HEK293 (cell line): ENCODE results near the gene UCHL1.

ENCODE experiments used
- CTCF ChIA-PET: fragments of 350-600 bp; formaldehyde crosslinking; extraction: SDS; loops from one replicate; lab custom pipeline; 2021; ENCODE audit warnings: antibody characterized with exemption; lab: Yijun Ruan, JAX
- POLR2A ChIA-PET: fragments of 300-600 bp; formaldehyde crosslinking; extraction: SDS; loops from one replicate; lab custom pipeline; 2020; ENCODE audit warnings: antibody characterized with exemption, inconsistent platforms; lab: Yijun Ruan, JAX
- H3K27ac ChIP-seq: fragments of 200-500 bp; sonication (Bioruptor generic); 2 replicates; pipeline ENCODE4 v1.5.1; 2014; ENCODE audit warnings: low read depth, low read length, control low read depth, inconsistent platforms; ENCODE audit errors: extremely low read depth
- H3K36me3 ChIP-seq, 2 experiments: fragments of 200-500 bp in 1 of 2; sonication (Bioruptor generic) in 1 of 2; 1 replicate in 1 of 2; 2 replicates in 1 of 2; pipeline ENCODE4 v1.5.1; 2014 to 2017; ENCODE audit warnings: inconsistent platforms in 2 of 2, low read length in 2 of 2; ENCODE audit not compliant: control insufficient read depth in 2 of 2, insufficient read depth in 1 of 2
- H3K4me1 ChIP-seq: fragments of 200-500 bp; sonication (Bioruptor generic); 2 replicates; pipeline ENCODE4 v1.5.1; 2014; ENCODE audit warnings: mild to moderate bottlenecking, low read length, inconsistent platforms; ENCODE audit not compliant: control insufficient read depth, insufficient read depth
- H3K4me3 ChIP-seq: 2 replicates; pipeline ENCODE4 v1.5.1; 2011; ENCODE audit warnings: low read depth, mild to moderate bottlenecking, control low read depth, low read length, moderate library complexity
- H3K9me3 ChIP-seq: fragments of 200-500 bp; sonication (Bioruptor generic); 2 replicates; pipeline ENCODE4 v1.5.1; 2014; ENCODE audit warnings: low read depth, low read length, inconsistent platforms; ENCODE audit not compliant: control insufficient read depth, insufficient read depth
- FEZF1 ChIP-seq: fragments of 450-650 bp; formaldehyde crosslinking; IDR thresholded peaks from 2 replicates; pipeline ENCODE4 v1.5.1; 2016; ENCODE audit warnings: missing biosample characterization, missing genetic modification characterization
- GFI1B ChIP-seq: fragments of 450-650 bp; formaldehyde crosslinking; IDR thresholded peaks from 2 replicates; pipeline ENCODE4 v1.5.1; 2016; ENCODE audit warnings: missing biosample characterization, missing genetic modification characterization
- KLF9 ChIP-seq: fragments of 450-650 bp; formaldehyde crosslinking; IDR thresholded peaks from 2 replicates; pipeline ENCODE4 v1.5.1; 2016; ENCODE audit warnings: missing biosample characterization, missing genetic modification characterization, low read depth
- MZF1 ChIP-seq: fragments of 450-650 bp; formaldehyde crosslinking; IDR thresholded peaks from 2 replicates; pipeline ENCODE4 v1.5.1; 2017; ENCODE audit warnings: missing biosample characterization, missing genetic modification characterization, borderline replicate concordance
- OSR2 ChIP-seq: fragments of 450-650 bp; formaldehyde crosslinking; IDR thresholded peaks from 2 replicates; pipeline ENCODE4 v1.5.1; 2016; ENCODE audit warnings: missing biosample characterization, missing genetic modification characterization
- PRDM6 ChIP-seq: fragments of 450-650 bp; formaldehyde crosslinking; IDR thresholded peaks from 2 replicates; pipeline ENCODE4 v1.5.1; 2017; ENCODE audit warnings: missing biosample characterization, missing genetic modification characterization
- SCRT1 ChIP-seq: fragments of 450-650 bp; formaldehyde crosslinking; IDR thresholded peaks from 2 replicates; pipeline ENCODE4 v1.5.1; 2016; ENCODE audit warnings: missing biosample characterization, missing genetic modification characterization, borderline replicate concordance
- SCRT2 ChIP-seq: fragments of 450-650 bp; formaldehyde crosslinking; IDR thresholded peaks from 2 replicates; pipeline ENCODE4 v1.5.1; 2016; ENCODE audit warnings: missing biosample characterization, missing genetic modification characterization
- SETDB1 ChIP-seq: IDR thresholded peaks from one replicate; pipeline ENCODE4 v1.6.1; 2017; ENCODE audit warnings: mild to moderate bottlenecking, low read length, moderate library complexity, mixed read lengths; ENCODE audit not compliant: insufficient read length
- SP2 ChIP-seq: fragments of 450-650 bp; formaldehyde crosslinking; IDR thresholded peaks from 2 replicates; pipeline ENCODE4 v1.5.1; 2016; ENCODE audit warnings: missing biosample characterization, missing genetic modification characterization
- ZBTB1 ChIP-seq: fragments of 450-650 bp; formaldehyde crosslinking; IDR thresholded peaks from 2 replicates; pipeline ENCODE4 v1.5.1; 2016; ENCODE audit warnings: missing biosample characterization, missing genetic modification characterization
- ZBTB8A ChIP-seq: fragments of 450-650 bp; formaldehyde crosslinking; IDR thresholded peaks from 2 replicates; pipeline ENCODE4 v1.5.1; 2016; ENCODE audit warnings: missing biosample characterization, missing genetic modification characterization
- ZIC2 ChIP-seq: fragments of 450-650 bp; formaldehyde crosslinking; IDR thresholded peaks from 2 replicates; pipeline ENCODE4 v1.5.1; 2016; ENCODE audit warnings: missing biosample characterization, missing genetic modification characterization
- ZNF362 ChIP-seq: fragments of 450-650 bp; formaldehyde crosslinking; IDR thresholded peaks from 2 replicates; pipeline ENCODE4 v1.5.1; 2016; ENCODE audit warnings: missing biosample characterization, missing genetic modification characterization
- ZNF366 ChIP-seq: fragments of 450-650 bp; formaldehyde crosslinking; conservative IDR thresholded peaks from 2 replicates; pipeline ENCODE4 v1.5.1; 2016; ENCODE audit warnings: missing biosample characterization, missing genetic modification characterization
- ZNF426 ChIP-seq: fragments of 450-650 bp; formaldehyde crosslinking; IDR thresholded peaks from 2 replicates; pipeline ENCODE4 v1.5.1; 2017; ENCODE audit warnings: missing biosample characterization, missing genetic modification characterization, mild to moderate bottlenecking, inconsistent platforms, moderate library complexity
- ZNF544 ChIP-seq: fragments of 450-650 bp; formaldehyde crosslinking; IDR thresholded peaks from 2 replicates; pipeline ENCODE4 v1.5.0; 2017; ENCODE audit warnings: missing biosample characterization, missing genetic modification characterization
- ZNF558 ChIP-seq: fragments of 450-650 bp; formaldehyde crosslinking; IDR thresholded peaks from 2 replicates; pipeline ENCODE4 v1.5.1; 2016; ENCODE audit warnings: missing biosample characterization, missing genetic modification characterization
- ZNF561 ChIP-seq: fragments of 450-650 bp; IDR thresholded peaks from 2 replicates; pipeline ENCODE4 v1.5.1; 2018; ENCODE audit warnings: missing biosample characterization, missing genetic modification characterization, borderline replicate concordance
- ZNF571 ChIP-seq: fragments of 450-650 bp; formaldehyde crosslinking; IDR thresholded peaks from 2 replicates; pipeline ENCODE4 v1.5.0; 2017; ENCODE audit warnings: missing biosample characterization, missing genetic modification characterization
- ZNF658 ChIP-seq: fragments of 450-650 bp; formaldehyde crosslinking; IDR thresholded peaks from 2 replicates; pipeline ENCODE4; 2016; ENCODE audit warnings: missing biosample characterization, missing genetic modification characterization
- ZNF664 ChIP-seq: fragments of 450-650 bp; formaldehyde crosslinking; IDR thresholded peaks from 2 replicates; pipeline ENCODE4 v1.5.1; 2016; ENCODE audit warnings: missing biosample characterization, missing genetic modification characterization
- ZNF692 ChIP-seq: fragments of 450-650 bp; formaldehyde crosslinking; IDR thresholded peaks from 2 replicates; pipeline ENCODE4 v1.5.1; 2016; ENCODE audit warnings: missing biosample characterization, missing genetic modification characterization
- ZNF776 ChIP-seq: fragments of 450-650 bp; formaldehyde crosslinking; IDR thresholded peaks from 2 replicates; pipeline ENCODE4 v1.5.0; 2017; ENCODE audit warnings: missing biosample characterization, missing genetic modification characterization, borderline replicate concordance
- TF ChIP-seq, protein P1 (sequence below): fragments of 450-650 bp; formaldehyde crosslinking; IDR thresholded peaks from 2 replicates; pipeline ENCODE4 v1.5.1; 2017; ENCODE audit warnings: missing biosample characterization, missing genetic modification characterization
- TF ChIP-seq, protein P2 (sequence below): fragments of 450-650 bp; formaldehyde crosslinking; IDR thresholded peaks from 2 replicates; pipeline ENCODE4 v1.5.1; 2016; ENCODE audit warnings: missing biosample characterization, missing genetic modification characterization, low read depth

The UCHL1 gene

GRCh38 chr4:41207291-41207831 lies 49.4 kb upstream of the UCHL1 start:
- Histone ChIP-seq H3K4me1 (peaks cover 4% of the 10 kb centered on the region; the same call in 1 of the 2 replicates), H3K9me3 (no peaks in the 10 kb centered on the region), H3K36me3 (no peaks in the 10 kb centered on the region), H3K27ac (no peak overlapping the region), H3K4me3 (no peak overlapping the region)
- TF ChIP-seq ZNF571 (tag by site-specific recombination) = no peak
- TF ChIP-seq GFI1B = no peak
- no peak for TF ChIP-seq ZNF561 (tag by site-specific recombination)
- no peak for TF ChIP-seq ZIC2
- TF ChIP-seq, protein P1, sequence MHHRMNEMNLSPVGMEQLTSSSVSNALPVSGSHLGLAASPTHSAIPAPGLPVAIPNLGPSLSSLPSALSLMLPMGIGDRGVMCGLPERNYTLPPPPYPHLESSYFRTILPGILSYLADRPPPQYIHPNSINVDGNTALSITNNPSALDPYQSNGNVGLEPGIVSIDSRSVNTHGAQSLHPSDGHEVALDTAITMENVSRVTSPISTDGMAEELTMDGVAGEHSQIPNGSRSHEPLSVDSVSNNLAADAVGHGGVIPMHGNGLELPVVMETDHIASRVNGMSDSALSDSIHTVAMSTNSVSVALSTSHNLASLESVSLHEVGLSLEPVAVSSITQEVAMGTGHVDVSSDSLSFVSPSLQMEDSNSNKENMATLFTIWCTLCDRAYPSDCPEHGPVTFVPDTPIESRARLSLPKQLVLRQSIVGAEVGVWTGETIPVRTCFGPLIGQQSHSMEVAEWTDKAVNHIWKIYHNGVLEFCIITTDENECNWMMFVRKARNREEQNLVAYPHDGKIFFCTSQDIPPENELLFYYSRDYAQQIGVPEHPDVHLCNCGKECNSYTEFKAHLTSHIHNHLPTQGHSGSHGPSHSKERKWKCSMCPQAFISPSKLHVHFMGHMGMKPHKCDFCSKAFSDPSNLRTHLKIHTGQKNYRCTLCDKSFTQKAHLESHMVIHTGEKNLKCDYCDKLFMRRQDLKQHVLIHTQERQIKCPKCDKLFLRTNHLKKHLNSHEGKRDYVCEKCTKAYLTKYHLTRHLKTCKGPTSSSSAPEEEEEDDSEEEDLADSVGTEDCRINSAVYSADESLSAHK = no peak
- no peak for TF ChIP-seq SCRT1 (tag by site-specific recombination)
- TF ChIP-seq FEZF1 (tag by site-specific recombination) = no peak
- TF ChIP-seq ZNF664 (tag by site-specific recombination) = no peak
- TF ChIP-seq ZNF558 = no peak
- no peak for TF ChIP-seq ZNF658 (tag by site-specific recombination)
- no peak for TF ChIP-seq ZNF544 (tag by site-specific recombination)
- no peak for TF ChIP-seq ZNF426 (tag by site-specific recombination)
- TF ChIP-seq SCRT2 = no peak
- TF ChIP-seq PRDM6 (tag by site-specific recombination) = no peak
- no peak for TF ChIP-seq KLF9 (tag by site-specific recombination)
- no peak for TF ChIP-seq MZF1 (tag by site-specific recombination)
- no peak for TF ChIP-seq ZNF776 (tag by site-specific recombination)
- no peak for TF ChIP-seq ZNF366
- TF ChIP-seq, protein P2, sequence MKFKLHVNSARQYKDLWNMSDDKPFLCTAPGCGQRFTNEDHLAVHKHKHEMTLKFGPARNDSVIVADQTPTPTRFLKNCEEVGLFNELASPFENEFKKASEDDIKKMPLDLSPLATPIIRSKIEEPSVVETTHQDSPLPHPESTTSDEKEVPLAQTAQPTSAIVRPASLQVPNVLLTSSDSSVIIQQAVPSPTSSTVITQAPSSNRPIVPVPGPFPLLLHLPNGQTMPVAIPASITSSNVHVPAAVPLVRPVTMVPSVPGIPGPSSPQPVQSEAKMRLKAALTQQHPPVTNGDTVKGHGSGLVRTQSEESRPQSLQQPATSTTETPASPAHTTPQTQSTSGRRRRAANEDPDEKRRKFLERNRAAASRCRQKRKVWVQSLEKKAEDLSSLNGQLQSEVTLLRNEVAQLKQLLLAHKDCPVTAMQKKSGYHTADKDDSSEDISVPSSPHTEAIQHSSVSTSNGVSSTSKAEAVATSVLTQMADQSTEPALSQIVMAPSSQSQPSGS (tag by site-specific recombination) = no peak
- POLR2A ChIA-PET = no interaction called here
- CTCF ChIA-PET = interaction anchor here (0.5 kb wide), 1 partner anchor 282 kb away, joined by 4 read pairs; no protein-coding TSS in a partner anchor

DNA sequence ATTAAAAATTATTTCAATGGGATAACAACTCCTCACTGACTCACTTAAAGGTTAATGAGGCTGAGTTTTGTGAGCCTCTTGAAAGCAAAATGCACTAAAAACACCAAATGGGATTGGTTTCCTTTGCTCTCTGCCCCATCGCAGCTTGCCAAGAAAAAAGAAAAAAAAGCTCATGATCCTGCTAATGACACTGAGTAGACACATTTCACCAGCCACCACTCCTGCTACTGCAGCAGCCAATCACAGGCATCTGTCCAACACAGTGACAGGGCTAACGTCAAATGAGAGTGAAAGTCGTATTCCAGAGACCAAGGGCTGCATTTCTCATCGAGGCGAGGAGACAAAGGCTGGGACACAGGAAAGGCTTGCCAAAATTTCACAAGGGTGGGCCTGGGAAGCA lies 47.5 kb upstream of the UCHL1 start:
- H3K4me1 ChIP-seq = no peaks in the 10 kb centered on the region
- no peaks in the 10 kb centered on the region for H3K9me3 ChIP-seq
- H3K4me3 ChIP-seq = no peak overlapping the region
- ChIA-PET CTCF (interaction anchor here (0.6 to 1.2 kb wide), 3 partner anchors 165 to 795 kb away, joined by 3 to 4 read pairs (median 3); no protein-coding TSS in a partner anchor), POLR2A (no interaction called here)
- no peak overlapping the region for H3K27ac ChIP-seq
- H3K36me3 ChIP-seq = no peaks in the 10 kb centered on the region
- TF ChIP-seq ZBTB8A (tag by site-specific recombination) (0 out of 2 replicates have a peak, but pooled peaks have one; percentile 7), ZNF362 (peak; percentile 84), SP2 (tag by site-specific recombination) (peak; percentile 64), OSR2 (tag by site-specific recombination) (peak; percentile 84), ZNF692 (tag by site-specific recombination) (no peak), SETDB1 (peak; percentile 85), PRDM6 (tag by site-specific recombination) (peak; percentile 75), ZBTB1 (tag by site-specific recombination) (no peak)
